G401 (cell line): ENCODE results near the gene BCAR3. TPM values are rescaled to one million over a fixed set of nuclear protein-coding genes. Genes with fewer than 3 reads are reported as not detected.

Experiments
- DNase-seq: peaks from one replicate; pipeline ENCODE4 v3.0.0-alpha.2; 2015; ENCODE audit warnings: low spot score
- in situ Hi-C: cut with HindIII; loops from 2 replicates; pipeline ENCODE4 v1.10.0; 2016; ENCODE audit warnings: low sequenced_read_pairs, mixed read lengths
- total RNA-seq: library from RNA; depleted of rRNA; stranded (reverse); fragments of >200 nt; shearing (Covaris generic); gene quantifications from 2 replicates; pipeline ENCODE4 v1.2.3, GENCODE V29; 2014

BCAR3 gene
- total RNA-seq, 1 experiment from 2014 or later, result 3.3 TPM

GRCh38 chr1:93625582-93626327, 55.9 kb downstream of the BCAR3 start:
- DNase-seq, result peak; percentile 83
- in situ Hi-C loops, result no loop called here

GRCh38 chr1:93623875-93624274, 57.8 kb downstream of the BCAR3 start:
- no peak for DNase-seq
- in situ Hi-C loops, result no loop called here

- DNase-seq, result no peak
- in situ Hi-C loops, result no loop called here
Observed at GRCh38 chr1:93623436-93623835, 58.2 kb downstream of the BCAR3 start.

- in situ Hi-C loops, result no loop called here
- no peak for DNase-seq
Observed at GRCh38 chr1:93621246-93621645, 60.4 kb downstream of the BCAR3 start.

- no peak for DNase-seq
- in situ Hi-C loops, result no loop called here
Observed at GRCh38 chr1:93620841-93621210, 60.8 kb downstream of the BCAR3 start.

GRCh38 chr1:93620172-93620840, 61.3 kb downstream of the BCAR3 start:
- DNase-seq, result no peak
- in situ Hi-C loops, result no loop called here

- in situ Hi-C loops, result no loop called here
Observed at GRCh38 chr1:93619507-93620171, 62.0 kb downstream of the BCAR3 start.

GRCh38 chr1:93617670-93618499, 63.8 kb downstream of the BCAR3 start:
- in situ Hi-C loops, result no loop called here
- peak; percentile 4 for DNase-seq

More at GRCh38 chr1:93619507-93620171, 62.0 kb downstream of the BCAR3 start:
- DNase-seq, result no peak

- DNase-seq, result peak; percentile 90
- in situ Hi-C loops, result no loop called here
Observed at GRCh38 chr1:93616996-93617669, 64.5 kb downstream of the BCAR3 start.

GRCh38 chr1:93616221-93616995, 65.2 kb downstream of the BCAR3 start:
- in situ Hi-C loops, result no loop called here
- no peak for DNase-seq

GRCh38 chr1:93615582-93616150, 66.0 kb downstream of the BCAR3 start:
- DNase-seq, result no peak
- in situ Hi-C loops, result no loop called here

- DNase-seq, result no peak
- in situ Hi-C loops, result no loop called here
Observed at GRCh38 chr1:93614986-93615581, 66.6 kb downstream of the BCAR3 start.

GRCh38 chr1:93614541-93614940, 67.1 kb downstream of the BCAR3 start:
- in situ Hi-C loops, result no loop called here

GRCh38 chr1:93613898-93614297, 67.7 kb downstream of the BCAR3 start:
- in situ Hi-C loops, result no loop called here
- peak; percentile 32 for DNase-seq

More at GRCh38 chr1:93614541-93614940, 67.1 kb downstream of the BCAR3 start:
- no peak for DNase-seq

GRCh38 chr1:93612510-93612909, 69.1 kb downstream of the BCAR3 start:
- in situ Hi-C loops, result no loop called here
- DNase-seq, result no peak

- in situ Hi-C loops, result no loop called here
- DNase-seq, result no peak
Observed at GRCh38 chr1:93611668-93612067, 70.0 kb downstream of the BCAR3 start.

- in situ Hi-C loops, result no loop called here
Observed at GRCh38 chr1:93609536-93609935, 72.1 kb downstream of the BCAR3 start.

More at GRCh38 chr1:93609536-93609935, 72.1 kb downstream of the BCAR3 start:
- no peak for DNase-seq
